ENCODE results near the gene MYO15B.

MYO15B gene

DNA sequence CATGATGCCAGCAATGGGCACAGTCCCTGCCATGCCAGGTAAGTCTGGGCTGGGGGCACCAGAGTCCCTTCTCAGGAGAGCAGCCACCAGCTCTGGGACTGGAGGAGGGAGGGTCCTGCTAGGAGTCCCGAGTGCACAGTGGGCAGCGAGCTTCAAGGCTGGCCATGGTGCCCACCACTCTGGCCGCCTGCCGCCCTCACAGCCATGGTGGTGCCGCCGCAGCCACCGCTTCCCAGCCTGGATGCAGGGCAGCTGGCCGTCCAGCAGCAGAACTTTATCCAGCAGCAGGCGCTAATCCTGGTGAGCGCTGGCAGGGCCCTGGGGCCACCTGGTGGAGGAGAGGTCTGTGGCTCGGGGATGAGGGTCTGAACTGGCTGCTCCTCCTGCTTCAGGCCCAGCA is 27.7 kb downstream of the MYO15B start:
- Histone ChIP-seq H3K9me3 (ENCODE audit: insufficient read depth, low read depth, low read length) (no peaks in the 10 kb centered on the region), H3K4me2 (ENCODE audit: low read depth, low read length, poor library complexity, severe bottlenecking) (no peak overlapping the region), H4K20me1 (ENCODE audit: insufficient read depth, low read length, poor library complexity, severe bottlenecking) (no peaks in the 10 kb centered on the region), H3K27me3 (ENCODE audit: insufficient read depth, low read length, poor library complexity, severe bottlenecking) (no peaks in the 10 kb centered on the region), H2AFZ (ENCODE audit: low read length) (no peak overlapping the region), H3K9me2 (replicated peaks; ENCODE audit: low read depth, low read length) (no peaks in the 10 kb centered on the region), H3K4me1 (ENCODE audit: insufficient read depth, low read length, poor library complexity, severe bottlenecking) (peaks cover 7% of the 10 kb centered on the region), H3F3A (ENCODE audit: low read depth) (no peaks in the 10 kb centered on the region), H3K4me3 (ENCODE audit: low read length, poor library complexity, severe bottlenecking) (no peak overlapping the region), H3K36me3 (ENCODE audit: insufficient read depth, low read length) (no peaks in the 10 kb centered on the region), H3K9ac (ENCODE audit: low read depth, low read length, poor library complexity, severe bottlenecking) (no peak overlapping the region), H3K79me2 (ENCODE audit: insufficient read depth, low read length) (no peaks in the 10 kb centered on the region)
- TF ChIP-seq, protein P1, sequence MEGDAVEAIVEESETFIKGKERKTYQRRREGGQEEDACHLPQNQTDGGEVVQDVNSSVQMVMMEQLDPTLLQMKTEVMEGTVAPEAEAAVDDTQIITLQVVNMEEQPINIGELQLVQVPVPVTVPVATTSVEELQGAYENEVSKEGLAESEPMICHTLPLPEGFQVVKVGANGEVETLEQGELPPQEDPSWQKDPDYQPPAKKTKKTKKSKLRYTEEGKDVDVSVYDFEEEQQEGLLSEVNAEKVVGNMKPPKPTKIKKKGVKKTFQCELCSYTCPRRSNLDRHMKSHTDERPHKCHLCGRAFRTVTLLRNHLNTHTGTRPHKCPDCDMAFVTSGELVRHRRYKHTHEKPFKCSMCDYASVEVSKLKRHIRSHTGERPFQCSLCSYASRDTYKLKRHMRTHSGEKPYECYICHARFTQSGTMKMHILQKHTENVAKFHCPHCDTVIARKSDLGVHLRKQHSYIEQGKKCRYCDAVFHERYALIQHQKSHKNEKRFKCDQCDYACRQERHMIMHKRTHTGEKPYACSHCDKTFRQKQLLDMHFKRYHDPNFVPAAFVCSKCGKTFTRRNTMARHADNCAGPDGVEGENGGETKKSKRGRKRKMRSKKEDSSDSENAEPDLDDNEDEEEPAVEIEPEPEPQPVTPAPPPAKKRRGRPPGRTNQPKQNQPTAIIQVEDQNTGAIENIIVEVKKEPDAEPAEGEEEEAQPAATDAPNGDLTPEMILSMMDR (conservative IDR thresholded peaks at IDR 0.05; ENCODE audit: low read length) = no peak
- no peak for TF ChIP-seq EZH2phosphoT487 (IDR thresholded peaks at IDR 0.05; ENCODE audit: borderline replicate concordance)

DNA sequence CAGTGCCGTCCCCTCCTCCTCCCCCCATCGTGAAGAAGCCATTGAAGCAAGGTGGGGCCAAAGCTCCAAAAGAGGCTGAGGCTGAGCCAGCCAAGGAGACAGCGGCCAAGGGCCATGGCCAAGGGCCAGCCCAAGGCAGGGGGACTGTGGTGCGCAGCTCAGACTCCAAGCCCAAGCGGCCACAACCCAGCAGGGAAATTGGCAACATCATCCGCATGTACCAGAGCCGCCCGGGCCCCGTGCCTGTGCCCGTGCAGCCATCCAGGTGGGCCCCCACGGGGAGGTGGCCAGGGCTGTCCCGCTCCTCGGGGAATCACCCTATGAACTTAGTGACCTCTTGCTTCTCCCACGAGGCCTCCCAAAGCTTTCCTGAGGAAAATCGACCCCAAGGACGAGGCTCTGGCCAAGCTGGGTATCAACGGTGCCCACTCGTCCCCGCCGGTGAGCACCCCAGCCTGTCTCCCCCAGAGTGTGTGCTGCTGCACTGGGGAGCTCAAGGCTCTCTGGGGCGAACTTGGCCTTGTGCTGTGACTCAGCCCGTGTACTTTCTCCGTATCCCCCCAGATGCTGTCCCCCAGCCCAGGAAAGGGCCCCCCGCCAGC is 29.0 kb downstream of the MYO15B start:
- no peaks in the 10 kb centered on the region for H3K36me3 ChIP-seq (ENCODE audit: insufficient read depth, low read length)
- H3K9me2 ChIP-seq (replicated peaks; ENCODE audit: low read depth, low read length) = no peaks in the 10 kb centered on the region

DNA sequence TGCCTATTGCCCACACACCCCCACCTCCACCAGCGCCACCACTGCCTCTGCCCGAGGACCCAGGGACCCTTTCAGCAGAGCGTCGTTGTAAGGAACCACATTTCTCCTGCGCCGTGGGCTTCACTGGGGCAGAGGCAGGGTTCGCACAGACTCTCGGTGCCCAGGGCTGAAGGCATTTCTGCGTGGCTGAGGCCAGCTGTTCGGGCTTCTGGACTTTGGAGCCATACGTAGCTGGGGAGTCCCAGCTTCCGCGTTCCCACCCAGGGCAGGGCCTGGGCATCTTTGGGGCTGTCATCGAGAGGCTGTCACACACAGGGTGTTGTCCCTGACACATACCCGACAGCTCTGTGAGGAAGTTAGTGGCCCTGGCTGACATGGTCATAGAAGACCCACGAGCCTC is 29.6 kb downstream of the MYO15B start:
- no peak overlapping the region for H3K4me2 ChIP-seq (ENCODE audit: low read depth, low read length, poor library complexity, severe bottlenecking)
- no peak overlapping the region for H3K4me3 ChIP-seq (ENCODE audit: low read length, poor library complexity, severe bottlenecking)
- H4K20me1 ChIP-seq (ENCODE audit: insufficient read depth, low read length, poor library complexity, severe bottlenecking) = no peaks in the 10 kb centered on the region
- no peak overlapping the region for H2AFZ ChIP-seq (ENCODE audit: low read length)
- no peaks in the 10 kb centered on the region for H3K9me2 ChIP-seq (replicated peaks; ENCODE audit: low read depth, low read length)
- no peak overlapping the region for H3K9ac ChIP-seq (ENCODE audit: low read depth, low read length, poor library complexity, severe bottlenecking)
- no peaks in the 10 kb centered on the region for H3K27me3 ChIP-seq (ENCODE audit: insufficient read depth, low read length, poor library complexity, severe bottlenecking)
- peaks cover 7% of the 10 kb centered on the region for H3K4me1 ChIP-seq (ENCODE audit: insufficient read depth, low read length, poor library complexity, severe bottlenecking)
- no peaks in the 10 kb centered on the region for H3K79me2 ChIP-seq (ENCODE audit: insufficient read depth, low read length)
- no peaks in the 10 kb centered on the region for H3F3A ChIP-seq (ENCODE audit: low read depth)
- H3K36me3 ChIP-seq (ENCODE audit: insufficient read depth, low read length) = no peaks in the 10 kb centered on the region
- no peaks in the 10 kb centered on the region for H3K9me3 ChIP-seq (ENCODE audit: insufficient read depth, low read depth, low read length)
- TF ChIP-seq EZH2phosphoT487 (IDR thresholded peaks at IDR 0.05; ENCODE audit: borderline replicate concordance) = no peak
- TF ChIP-seq, protein P1 (conservative IDR thresholded peaks at IDR 0.05; ENCODE audit: low read length) = no peak

More for the DNA sequence above, 29.0 kb downstream of the MYO15B start:
- Histone ChIP-seq H3K4me3 (ENCODE audit: low read length, poor library complexity, severe bottlenecking) (no peak overlapping the region), H3K79me2 (ENCODE audit: insufficient read depth, low read length) (no peaks in the 10 kb centered on the region), H2AFZ (ENCODE audit: low read length) (no peak overlapping the region), H3K4me1 (ENCODE audit: insufficient read depth, low read length, poor library complexity, severe bottlenecking) (peaks cover 7% of the 10 kb centered on the region), H3K4me2 (ENCODE audit: low read depth, low read length, poor library complexity, severe bottlenecking) (no peak overlapping the region), H3K9me3 (ENCODE audit: insufficient read depth, low read depth, low read length) (no peaks in the 10 kb centered on the region), H3K9ac (ENCODE audit: low read depth, low read length, poor library complexity, severe bottlenecking) (no peak overlapping the region), H4K20me1 (ENCODE audit: insufficient read depth, low read length, poor library complexity, severe bottlenecking) (no peaks in the 10 kb centered on the region), H3F3A (ENCODE audit: low read depth) (no peaks in the 10 kb centered on the region), H3K27me3 (ENCODE audit: insufficient read depth, low read length, poor library complexity, severe bottlenecking) (no peaks in the 10 kb centered on the region)
- TF ChIP-seq EZH2phosphoT487 (IDR thresholded peaks at IDR 0.05; ENCODE audit: borderline replicate concordance) = no peak
- TF ChIP-seq, protein P1 (conservative IDR thresholded peaks at IDR 0.05; ENCODE audit: low read length) = no peak
